SU-DHL-6 (cell line): ENCODE results near the gene MDH1.

Source experiments
- CTCF ChIP-seq: fragments of 200-600 bp; sonication (generic); IDR thresholded peaks from one replicate; pipeline ENCODE4 v1.5.1; 2017; ENCODE audit warnings: antibody characterized with exemption, mild to moderate bottlenecking, low read length, moderate library complexity; ENCODE audit not compliant: insufficient read depth, poor library complexity, severe bottlenecking
- EZH2phosphoT487 ChIP-seq: fragments of 200-600 bp; sonication (generic), shearing (Covaris generic); conservative IDR thresholded peaks from 2 replicates; pipeline ENCODE4 v1.6.1; 2018; ENCODE audit warnings: mild to moderate bottlenecking, antibody characterized with exemption, low read length, moderate library complexity, mixed read lengths

- no peak for TF ChIP-seq CTCF
- TF ChIP-seq EZH2phosphoT487: no peak
Observed at GRCh38 chr2:63553049-63553448, 35.7 kb upstream of the MDH1 start.
